Parathyroid adenoma (tissue), 2 donors: ENCODE data around the gene PKP1.

Source experiments
- H2AFZ ChIP-seq: fragments of 300-600 bp; sonication (generic); one replicate; pipeline ENCODE4 v1.7.0; 2017; ENCODE audit warnings: antibody characterized with exemption, mild to moderate bottlenecking
- H3K27ac ChIP-seq: fragments of 300-600 bp; sonication (generic); one replicate; pipeline ENCODE4 v1.7.0; 2017
- H3K27me3 ChIP-seq: fragments of 300-600 bp; sonication (generic); one replicate; pipeline ENCODE4 v1.7.0; 2017; ENCODE audit warnings: low read length; ENCODE audit not compliant: control insufficient read depth, insufficient read depth
- H3K36me3 ChIP-seq: fragments of 300-600 bp; sonication (generic); one replicate; pipeline ENCODE4 v1.7.0; 2017; ENCODE audit warnings: low read length; ENCODE audit not compliant: control insufficient read depth, insufficient read depth
- H3K4me1 ChIP-seq: fragments of 300-600 bp; sonication (generic); one replicate; pipeline ENCODE4 v1.7.0; 2017; ENCODE audit warnings: control low read depth
- H3K4me2 ChIP-seq: fragments of 300-600 bp; sonication (generic); one replicate; pipeline ENCODE4 v1.7.0; 2017; ENCODE audit warnings: low read length
- H3K4me3 ChIP-seq: fragments of 300-600 bp; sonication (generic); one replicate; pipeline ENCODE4 v1.7.0; 2017; ENCODE audit warnings: low read depth, low read length
- H3K79me2 ChIP-seq: fragments of 300-600 bp; sonication (generic); one replicate; pipeline ENCODE4 v1.7.0; 2017; ENCODE audit warnings: control low read depth
- H3K9ac ChIP-seq: fragments of 300-600 bp; sonication (generic); one replicate; pipeline ENCODE4 v1.7.0; 2017; ENCODE audit warnings: mild to moderate bottlenecking
- H3K9me3 ChIP-seq: fragments of 300-600 bp; sonication (generic); one replicate; pipeline ENCODE4 v1.7.0; 2017; ENCODE audit warnings: low read length; ENCODE audit not compliant: control insufficient read depth
- TF ChIP-seq, protein P1 (sequence below): fragments of 300-600 bp; sonication (generic); IDR thresholded peaks from one replicate; pipeline ENCODE4 v1.7.0; 2017; ENCODE audit warnings: antibody characterized with exemption, mild to moderate bottlenecking
- donor health status: primary hyperparathyroidism.

Gene PKP1

DNA sequence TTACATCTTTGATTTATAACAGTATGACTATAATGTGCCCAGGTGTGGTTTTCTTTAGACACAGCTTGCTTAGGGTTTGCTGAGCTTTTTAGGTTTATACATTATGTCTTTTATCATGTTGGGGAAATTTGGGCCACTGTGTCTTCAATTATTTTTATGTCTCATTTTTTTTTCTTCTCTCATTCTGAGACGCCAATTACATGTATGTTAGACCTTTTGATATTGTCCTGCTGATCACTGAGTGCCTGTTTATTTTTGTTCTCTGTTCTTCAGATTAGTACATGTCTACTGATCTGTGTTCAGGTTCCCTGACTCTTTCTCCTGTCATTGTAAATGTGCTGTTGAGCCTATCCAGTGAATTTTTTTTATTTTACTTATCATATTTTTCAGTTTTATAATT is 58.1 kb downstream of the PKP1 start:
- TF ChIP-seq, protein P1, sequence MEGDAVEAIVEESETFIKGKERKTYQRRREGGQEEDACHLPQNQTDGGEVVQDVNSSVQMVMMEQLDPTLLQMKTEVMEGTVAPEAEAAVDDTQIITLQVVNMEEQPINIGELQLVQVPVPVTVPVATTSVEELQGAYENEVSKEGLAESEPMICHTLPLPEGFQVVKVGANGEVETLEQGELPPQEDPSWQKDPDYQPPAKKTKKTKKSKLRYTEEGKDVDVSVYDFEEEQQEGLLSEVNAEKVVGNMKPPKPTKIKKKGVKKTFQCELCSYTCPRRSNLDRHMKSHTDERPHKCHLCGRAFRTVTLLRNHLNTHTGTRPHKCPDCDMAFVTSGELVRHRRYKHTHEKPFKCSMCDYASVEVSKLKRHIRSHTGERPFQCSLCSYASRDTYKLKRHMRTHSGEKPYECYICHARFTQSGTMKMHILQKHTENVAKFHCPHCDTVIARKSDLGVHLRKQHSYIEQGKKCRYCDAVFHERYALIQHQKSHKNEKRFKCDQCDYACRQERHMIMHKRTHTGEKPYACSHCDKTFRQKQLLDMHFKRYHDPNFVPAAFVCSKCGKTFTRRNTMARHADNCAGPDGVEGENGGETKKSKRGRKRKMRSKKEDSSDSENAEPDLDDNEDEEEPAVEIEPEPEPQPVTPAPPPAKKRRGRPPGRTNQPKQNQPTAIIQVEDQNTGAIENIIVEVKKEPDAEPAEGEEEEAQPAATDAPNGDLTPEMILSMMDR = no peak

DNA sequence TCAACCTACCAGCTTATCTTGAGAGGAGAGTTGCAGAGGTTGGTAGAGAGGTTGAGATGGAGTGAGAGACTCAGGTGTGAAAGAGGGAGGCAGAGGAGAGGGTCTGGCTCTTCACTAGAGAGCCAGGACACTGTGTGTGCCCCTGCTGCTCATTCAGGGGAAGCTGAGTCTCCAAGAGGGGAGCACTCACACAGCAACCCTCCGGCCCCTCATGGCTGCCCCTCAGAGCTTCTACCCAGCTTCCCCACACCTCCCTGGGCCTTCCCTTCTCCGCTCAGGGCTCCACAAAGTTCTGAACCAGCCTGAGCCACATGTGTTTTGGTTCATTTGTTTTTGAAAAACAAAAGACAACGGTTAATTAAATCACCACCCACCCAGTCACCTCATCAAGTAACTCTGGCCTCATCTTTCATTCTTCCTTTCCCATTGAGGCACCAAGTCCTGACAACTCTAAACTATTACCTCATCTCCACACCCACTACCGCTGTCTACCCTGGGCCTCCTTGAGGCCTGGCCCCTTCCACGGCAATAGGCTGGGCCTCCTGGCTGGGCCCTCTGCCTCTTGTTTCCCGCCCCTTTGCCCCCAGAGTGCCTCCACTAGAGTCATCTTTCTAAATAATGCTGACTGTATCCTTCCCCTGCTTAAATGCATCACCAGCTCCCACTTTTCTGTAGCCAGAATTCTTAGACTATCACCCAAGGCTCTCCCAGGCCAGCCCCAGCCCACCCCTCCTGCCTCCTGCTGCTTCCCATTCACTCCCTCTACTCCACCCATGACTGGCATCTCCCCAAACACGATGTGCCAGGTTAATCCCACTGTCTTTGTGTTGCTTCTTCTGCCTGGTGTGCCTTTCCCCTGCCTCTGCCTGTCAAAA is 61.1 kb downstream of the PKP1 start:
- no peak overlapping the region for H3K4me3 ChIP-seq
- TF ChIP-seq, protein P1 = no peak
- no peak overlapping the region for H3K27ac ChIP-seq

More for the DNA sequence above, 58.1 kb downstream of the PKP1 start:
- Histone ChIP-seq H3K4me3 (no peak overlapping the region), H3K27ac (no peak overlapping the region), H3K27me3 (no peaks in the 10 kb centered on the region), H3K9ac (no peak overlapping the region), H3K9me3 (no peaks in the 10 kb centered on the region), H2AFZ (no peak overlapping the region), H3K79me2 (no peaks in the 10 kb centered on the region), H3K36me3 (no peaks in the 10 kb centered on the region), H3K4me1 (no peaks in the 10 kb centered on the region), H3K4me2 (no peak overlapping the region)

DNA sequence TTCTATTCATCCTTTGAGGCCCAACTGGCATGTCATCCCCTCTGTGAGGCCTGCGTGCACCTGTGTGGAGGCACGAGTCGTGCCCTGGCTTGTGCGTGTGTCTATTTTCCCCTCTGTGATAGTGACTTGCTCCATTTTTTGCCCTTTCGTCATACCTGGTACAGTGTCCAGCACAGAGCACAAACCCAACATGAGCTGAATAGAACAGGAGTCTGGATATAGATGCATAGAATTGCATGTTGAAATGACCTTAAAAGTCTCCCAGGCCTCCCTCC is 61.7 kb downstream of the PKP1 start:
- H3K9ac ChIP-seq = no peak overlapping the region

More for the DNA sequence above, 61.1 kb downstream of the PKP1 start:
- H3K9me3 ChIP-seq = no peaks in the 10 kb centered on the region
- H3K4me1 ChIP-seq = no peaks in the 10 kb centered on the region
- no peak overlapping the region for H3K9ac ChIP-seq
- no peaks in the 10 kb centered on the region for H3K27me3 ChIP-seq
- no peak overlapping the region for H2AFZ ChIP-seq
- no peaks in the 10 kb centered on the region for H3K36me3 ChIP-seq
- no peak overlapping the region for H3K4me2 ChIP-seq
- H3K79me2 ChIP-seq = no peaks in the 10 kb centered on the region

DNA sequence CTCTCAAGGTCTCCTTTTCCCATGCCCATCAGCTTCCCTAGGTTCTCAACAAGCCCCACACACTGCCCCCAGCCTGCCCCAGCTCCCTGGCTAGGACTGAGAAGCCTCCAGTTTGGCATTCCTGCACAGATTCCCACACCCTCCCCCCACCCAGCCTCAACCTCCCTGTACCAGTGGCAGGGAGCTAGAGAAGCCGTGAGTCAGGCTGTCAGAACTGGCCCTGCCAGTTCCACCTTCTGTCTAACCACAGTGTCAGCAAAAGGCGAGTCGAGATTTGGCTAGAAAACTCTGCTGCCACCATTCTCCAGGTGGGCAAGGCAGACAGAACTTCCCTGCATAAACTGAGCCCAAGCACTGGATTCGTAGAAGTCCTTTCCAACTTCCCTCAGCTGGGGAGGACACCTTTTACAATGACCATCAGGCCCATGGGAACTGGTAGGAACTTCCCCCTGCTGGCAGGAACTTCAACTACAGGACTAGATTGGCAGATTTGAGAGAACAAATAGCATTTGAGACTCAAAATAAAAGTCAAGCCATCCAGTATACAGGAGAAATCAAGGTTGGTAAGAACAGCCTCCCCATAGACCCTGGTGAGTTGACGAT is 63.1 kb downstream of the PKP1 start:
- H3K36me3 ChIP-seq = no peaks in the 10 kb centered on the region

More for the DNA sequence above, 61.7 kb downstream of the PKP1 start:
- no peaks in the 10 kb centered on the region for H3K79me2 ChIP-seq
- H3K27ac ChIP-seq = no peak overlapping the region
- no peak overlapping the region for H3K4me2 ChIP-seq
- H2AFZ ChIP-seq = no peak overlapping the region
- no peaks in the 10 kb centered on the region for H3K36me3 ChIP-seq
- no peaks in the 10 kb centered on the region for H3K9me3 ChIP-seq
- H3K4me3 ChIP-seq = no peak overlapping the region
- TF ChIP-seq, protein P1 = no peak
- H3K4me1 ChIP-seq = no peaks in the 10 kb centered on the region
- no peaks in the 10 kb centered on the region for H3K27me3 ChIP-seq

More for the DNA sequence above, 63.1 kb downstream of the PKP1 start:
- TF ChIP-seq, protein P1 = peak; percentile 47
- Histone ChIP-seq H3K79me2 (no peaks in the 10 kb centered on the region), H3K27me3 (no peaks in the 10 kb centered on the region), H2AFZ (no peak overlapping the region), H3K27ac (no peak overlapping the region), H3K4me1 (no peaks in the 10 kb centered on the region), H3K4me3 (no peak overlapping the region), H3K9me3 (no peaks in the 10 kb centered on the region), H3K4me2 (no peak overlapping the region), H3K9ac (no peak overlapping the region)
